ENCODE data around the gene PDZRN4. TPM values are rescaled to one million over a fixed set of nuclear protein-coding genes. Genes with fewer than 3 reads are reported as not detected.

Gene PDZRN4
- total and polyA plus RNA-seq, 9 donors = 1.5 to 5.0 (median 2.9) TPM

DNA sequence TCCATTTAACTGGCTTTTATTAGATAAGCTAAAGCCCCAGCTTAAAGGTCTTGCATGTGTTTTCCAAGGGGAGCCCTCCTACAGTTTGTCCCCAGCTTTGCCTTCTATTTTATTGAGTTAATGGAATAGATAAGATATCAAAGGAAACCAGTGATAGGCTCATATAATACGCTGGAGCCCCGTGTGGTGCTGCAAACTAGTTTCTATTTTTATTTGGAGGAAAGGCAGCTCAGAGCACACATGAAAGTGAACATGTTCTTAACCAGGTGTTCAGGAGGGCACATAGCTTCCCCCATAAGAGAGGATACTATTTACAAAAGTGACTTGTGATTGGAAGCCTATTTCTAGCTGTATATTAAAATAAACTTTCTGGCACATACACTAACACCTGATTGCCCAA, 251.7 kb downstream of the PDZRN4 start:
- no peak for DNase-seq
- H3K36me3 ChIP-seq (ENCODE audit: control insufficient read depth, insufficient read depth, low read length) = no peaks in the 10 kb centered on the region
- no peak overlapping the region for H3K27ac ChIP-seq (ENCODE audit: low read length)
- H3K4me3 ChIP-seq (ENCODE audit: low read length) = no peak overlapping the region
- whole genome bisulfite sequencing (ENCODE audit: insufficient coverage) = no CpG with 5 or more reads among the region's 2 CpGs
- H3K4me1 ChIP-seq (ENCODE audit: control insufficient read depth, insufficient read depth, low read length) = no peaks in the 10 kb centered on the region
- H3K9me3 ChIP-seq (replicated peaks; ENCODE audit: control insufficient read depth, low read depth, low read length) = no peaks in the 10 kb centered on the region
- no peaks in the 10 kb centered on the region for H3K27me3 ChIP-seq (ENCODE audit: control insufficient read depth, insufficient read depth, low read length)

DNA sequence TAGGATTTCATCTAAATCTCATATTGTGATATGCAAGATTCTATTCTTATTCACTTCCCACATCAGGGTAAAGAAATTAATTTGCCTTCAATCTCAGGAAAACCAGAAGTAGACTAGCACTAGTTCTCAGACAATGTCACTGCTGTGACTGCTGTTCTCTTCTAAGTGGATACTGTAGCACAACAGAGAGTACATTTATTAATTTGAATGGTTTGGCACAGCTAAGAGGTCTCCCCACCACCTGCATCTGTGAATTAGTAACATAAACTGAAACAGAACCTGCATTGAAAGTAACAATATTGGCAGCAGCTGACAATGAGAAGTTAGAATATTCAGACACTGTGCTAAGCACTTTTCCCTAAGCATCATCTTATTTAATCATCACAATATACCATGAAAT, 253.1 kb downstream of the PDZRN4 start:
- Histone ChIP-seq H3K9me3 (replicated peaks; ENCODE audit: control insufficient read depth, low read depth, low read length) (no peaks in the 10 kb centered on the region), H3K4me3 (ENCODE audit: low read length) (no peak overlapping the region), H3K27me3 (ENCODE audit: control insufficient read depth, insufficient read depth, low read length) (no peaks in the 10 kb centered on the region), H3K27ac (ENCODE audit: low read length) (no peak overlapping the region), H3K36me3 (ENCODE audit: control insufficient read depth, insufficient read depth, low read length) (no peaks in the 10 kb centered on the region), H3K4me1 (ENCODE audit: control insufficient read depth, insufficient read depth, low read length) (no peaks in the 10 kb centered on the region)
- no peak for DNase-seq

DNA sequence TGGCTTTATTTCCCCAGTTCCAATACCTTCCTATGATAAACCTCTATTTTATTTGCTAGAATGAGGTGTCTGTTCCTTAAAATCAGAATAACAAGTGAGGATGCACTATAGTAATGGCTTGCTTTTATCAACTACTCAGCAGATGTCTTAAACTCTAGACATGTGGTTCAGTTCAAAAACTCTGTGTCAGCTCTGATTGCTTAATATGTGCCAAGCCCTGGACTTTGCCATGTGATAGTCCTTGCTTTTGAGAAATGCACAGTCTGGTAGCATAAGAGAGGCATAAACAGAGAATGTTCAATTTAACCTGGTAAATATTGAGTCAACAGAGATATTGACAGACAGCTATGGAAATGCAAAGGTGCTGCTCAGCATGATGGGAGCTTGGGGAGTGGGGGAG, 254.8 kb downstream of the PDZRN4 start:
- Histone ChIP-seq H3K27ac (ENCODE audit: low read length) (no peak overlapping the region), H3K4me1 (ENCODE audit: control insufficient read depth, insufficient read depth, low read length) (no peaks in the 10 kb centered on the region), H3K27me3 (ENCODE audit: control insufficient read depth, insufficient read depth, low read length) (no peaks in the 10 kb centered on the region), H3K9me3 (replicated peaks; ENCODE audit: control insufficient read depth, low read depth, low read length) (no peaks in the 10 kb centered on the region), H3K4me3 (ENCODE audit: low read length) (no peak overlapping the region), H3K36me3 (ENCODE audit: control insufficient read depth, insufficient read depth, low read length) (no peaks in the 10 kb centered on the region)
- DNase-seq = no peak

DNA sequence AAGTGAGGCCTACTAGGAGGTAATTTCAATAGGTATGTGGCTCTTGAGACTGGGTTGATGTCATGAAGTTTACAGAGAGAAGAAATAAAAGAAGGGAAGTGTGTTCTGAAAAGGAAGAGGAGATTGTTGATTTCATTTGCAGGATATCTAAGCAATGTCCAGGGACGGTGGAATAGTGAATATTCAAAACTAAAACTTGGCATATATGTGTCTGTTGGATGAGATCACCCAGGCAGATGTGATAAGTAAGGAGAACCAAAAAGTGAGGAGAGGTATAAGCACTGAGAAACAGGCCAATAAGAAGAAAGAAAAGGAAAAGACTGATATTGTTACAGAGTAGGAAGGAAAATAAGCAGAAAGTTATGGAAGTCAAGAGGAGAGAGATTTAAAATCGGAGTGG, 255.6 kb downstream of the PDZRN4 start:
- Histone ChIP-seq H3K9me3 (replicated peaks; ENCODE audit: control insufficient read depth, low read depth, low read length) (no peaks in the 10 kb centered on the region), H3K4me3 (ENCODE audit: low read length) (no peak overlapping the region), H3K27ac (ENCODE audit: low read length) (no peak overlapping the region), H3K4me1 (ENCODE audit: control insufficient read depth, insufficient read depth, low read length) (no peaks in the 10 kb centered on the region), H3K27me3 (ENCODE audit: control insufficient read depth, insufficient read depth, low read length) (no peaks in the 10 kb centered on the region), H3K36me3 (ENCODE audit: control insufficient read depth, insufficient read depth, low read length) (no peaks in the 10 kb centered on the region)
- 11% methylated on average over 2 of the region's 2 CpGs for WGBS (ENCODE audit: insufficient coverage)
- DNase-seq = no peak

DNA sequence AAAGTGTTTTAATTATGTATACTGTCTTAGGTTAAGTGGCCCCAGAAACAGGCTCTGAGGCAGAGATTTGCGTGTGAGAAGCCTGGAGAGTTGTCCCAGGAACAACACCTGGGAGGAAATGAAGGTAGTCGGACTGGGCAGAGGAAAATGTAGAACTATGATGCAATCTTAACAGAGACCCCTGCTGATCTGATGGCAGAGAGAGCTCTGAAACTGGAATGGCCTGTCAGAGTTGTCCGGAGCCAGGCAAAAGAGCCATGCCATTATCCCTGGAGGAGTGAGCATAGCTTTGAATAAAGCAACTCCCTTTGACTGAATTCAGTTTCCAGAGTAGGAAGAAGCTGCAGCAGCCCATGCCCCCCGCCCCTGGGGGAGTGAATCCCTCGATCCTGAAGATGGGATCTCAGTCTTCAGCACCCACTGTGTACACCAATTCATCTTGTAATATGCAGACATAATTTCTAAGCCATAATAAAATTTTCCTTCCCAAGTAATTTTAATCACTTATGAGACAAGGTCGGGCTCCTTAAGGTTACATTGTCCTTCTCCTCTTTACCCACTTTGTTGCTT, 264.8 kb downstream of the PDZRN4 start:
- no peak overlapping the region for H3K4me3 ChIP-seq (ENCODE audit: low read length)
- H3K27me3 ChIP-seq (ENCODE audit: control insufficient read depth, insufficient read depth, low read length) = no peaks in the 10 kb centered on the region
- no peak overlapping the region for H3K27ac ChIP-seq (ENCODE audit: low read length)
- 73% methylated on average over 5 of the region's 6 CpGs for WGBS (ENCODE audit: insufficient coverage)
- no peaks in the 10 kb centered on the region for H3K9me3 ChIP-seq (replicated peaks; ENCODE audit: control insufficient read depth, low read depth, low read length)
- no peaks in the 10 kb centered on the region for H3K36me3 ChIP-seq (ENCODE audit: control insufficient read depth, insufficient read depth, low read length)
- H3K4me1 ChIP-seq (ENCODE audit: control insufficient read depth, insufficient read depth, low read length) = no peaks in the 10 kb centered on the region
- no peak for DNase-seq

DNA sequence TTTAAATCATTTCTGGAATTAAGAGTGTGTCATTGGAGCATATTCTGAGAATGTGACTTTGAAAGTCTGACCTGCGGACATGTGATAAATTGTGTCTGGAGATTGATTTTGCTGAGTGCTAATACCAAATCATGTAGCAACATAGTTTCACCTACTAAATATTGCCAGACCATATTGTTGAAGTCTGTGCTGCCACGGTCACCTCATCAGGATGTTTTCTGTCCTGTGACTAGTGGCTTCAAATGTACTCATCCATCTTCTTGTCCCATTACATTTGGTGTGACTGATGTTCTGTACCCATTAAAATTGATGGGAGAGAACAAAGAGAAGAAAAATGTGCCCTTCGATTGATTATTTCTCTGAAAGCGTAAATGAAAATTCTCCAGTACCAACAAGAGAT, 265.3 kb downstream of the PDZRN4 start:
- H3K4me1 ChIP-seq (ENCODE audit: control insufficient read depth, insufficient read depth, low read length) = no peaks in the 10 kb centered on the region
- H3K27me3 ChIP-seq (ENCODE audit: control insufficient read depth, insufficient read depth, low read length) = no peaks in the 10 kb centered on the region
- no peak for DNase-seq
- H3K36me3 ChIP-seq (ENCODE audit: control insufficient read depth, insufficient read depth, low read length) = no peaks in the 10 kb centered on the region
- H3K9me3 ChIP-seq (replicated peaks; ENCODE audit: control insufficient read depth, low read depth, low read length) = no peaks in the 10 kb centered on the region
- H3K4me3 ChIP-seq (ENCODE audit: low read length) = no peak overlapping the region
- 40% methylated on average over 1 of the region's 4 CpGs for WGBS (ENCODE audit: insufficient coverage)
- no peak overlapping the region for H3K27ac ChIP-seq (ENCODE audit: low read length)

DNA sequence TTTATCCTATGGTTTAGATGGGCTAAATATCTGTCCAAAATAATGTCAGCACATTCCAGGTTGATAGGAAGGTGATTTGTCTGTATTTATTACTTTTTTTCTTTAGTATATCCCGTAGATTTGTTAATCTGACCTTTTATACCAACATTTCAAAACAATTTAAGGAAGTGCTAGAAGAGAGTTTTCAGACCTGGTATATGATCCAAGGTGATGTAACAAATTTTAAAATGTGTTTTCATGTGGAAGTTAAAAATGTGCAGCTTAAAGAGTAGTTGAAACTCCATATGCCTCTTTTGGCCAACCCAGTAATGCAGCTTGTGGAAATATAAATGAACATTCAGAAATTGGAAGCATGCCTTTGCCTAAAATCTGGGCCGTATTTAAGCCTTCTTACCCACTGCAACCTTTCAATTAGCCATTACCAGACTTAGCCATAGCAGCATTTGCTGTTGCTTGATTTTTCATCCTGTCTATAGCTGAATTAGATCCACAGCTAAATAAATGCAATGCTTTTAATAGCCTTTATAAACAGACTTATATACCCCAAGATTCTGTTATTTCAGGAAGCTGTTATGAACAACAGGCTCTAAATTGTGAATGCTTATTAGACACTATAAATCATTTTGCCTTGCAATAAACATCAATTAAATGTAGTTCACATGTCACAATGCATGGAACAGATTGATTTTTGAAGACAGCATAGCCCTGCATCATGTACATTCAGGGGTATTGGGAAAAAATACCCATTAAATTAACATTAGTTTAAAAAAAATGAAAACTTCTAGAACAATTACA, 271.2 kb downstream of the PDZRN4 start:
- Histone ChIP-seq H3K9me3 (replicated peaks; ENCODE audit: control insufficient read depth, low read depth, low read length) (no peaks in the 10 kb centered on the region), H3K36me3 (ENCODE audit: control insufficient read depth, insufficient read depth, low read length) (no peaks in the 10 kb centered on the region), H3K27me3 (ENCODE audit: control insufficient read depth, insufficient read depth, low read length) (no peaks in the 10 kb centered on the region), H3K27ac (ENCODE audit: low read length) (no peak overlapping the region), H3K4me1 (ENCODE audit: control insufficient read depth, insufficient read depth, low read length) (no peaks in the 10 kb centered on the region), H3K4me3 (ENCODE audit: low read length) (no peak overlapping the region)
- 0% methylated on average over 1 of the region's 2 CpGs for WGBS (ENCODE audit: insufficient coverage)
- peak; percentile 72 for DNase-seq

DNA sequence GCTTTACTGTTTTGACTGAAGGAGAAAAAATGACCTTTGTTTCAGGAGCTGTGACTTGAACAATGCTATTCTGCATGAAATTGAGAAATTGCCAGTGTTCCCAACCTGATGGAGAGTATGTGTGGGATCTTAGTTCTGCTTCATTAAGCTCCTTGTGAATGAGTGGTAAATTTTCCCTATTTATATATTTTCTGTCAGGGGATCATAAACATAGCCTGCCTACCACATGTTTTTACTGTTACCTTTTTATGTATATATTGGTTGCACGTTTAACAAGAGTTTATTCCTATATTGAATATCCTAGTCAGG, 271.7 kb downstream of the PDZRN4 start:
- Histone ChIP-seq H3K9me3 (replicated peaks; ENCODE audit: control insufficient read depth, low read depth, low read length) (no peaks in the 10 kb centered on the region), H3K27ac (ENCODE audit: low read length) (no peak overlapping the region), H3K36me3 (ENCODE audit: control insufficient read depth, insufficient read depth, low read length) (no peaks in the 10 kb centered on the region), H3K4me1 (ENCODE audit: control insufficient read depth, insufficient read depth, low read length) (no peaks in the 10 kb centered on the region), H3K27me3 (ENCODE audit: control insufficient read depth, insufficient read depth, low read length) (no peaks in the 10 kb centered on the region), H3K4me3 (ENCODE audit: low read length) (no peak overlapping the region)
- no peak for DNase-seq
- no CpG with 5 or more reads among the region's 1 CpG for WGBS (ENCODE audit: insufficient coverage)

DNA sequence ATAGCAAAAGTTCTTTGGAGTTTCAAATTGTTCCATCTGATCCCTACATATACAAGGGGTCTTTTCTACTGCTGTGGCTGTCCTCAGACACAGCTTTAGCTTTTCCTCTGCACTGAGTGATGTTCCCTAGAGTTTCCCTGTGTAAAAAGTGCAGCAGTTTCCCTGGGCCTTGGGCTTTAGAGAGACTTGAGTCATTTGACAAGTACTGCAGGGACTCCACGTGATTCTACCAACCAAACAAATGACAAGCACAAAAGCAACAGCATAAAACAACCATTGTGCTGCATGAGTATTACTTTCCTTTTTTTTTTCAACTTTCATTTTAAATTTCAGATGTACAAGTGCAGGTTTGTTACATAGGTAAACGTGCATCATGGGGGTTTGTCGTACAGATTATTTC, 272.8 kb downstream of the PDZRN4 start:
- Histone ChIP-seq H3K4me1 (ENCODE audit: control insufficient read depth, insufficient read depth, low read length) (no peaks in the 10 kb centered on the region), H3K4me3 (ENCODE audit: low read length) (no peak overlapping the region), H3K27me3 (ENCODE audit: control insufficient read depth, insufficient read depth, low read length) (no peaks in the 10 kb centered on the region), H3K9me3 (replicated peaks; ENCODE audit: control insufficient read depth, low read depth, low read length) (no peaks in the 10 kb centered on the region), H3K27ac (ENCODE audit: low read length) (no peak overlapping the region), H3K36me3 (ENCODE audit: control insufficient read depth, insufficient read depth, low read length) (no peaks in the 10 kb centered on the region)
- WGBS (ENCODE audit: insufficient coverage) = no CpG with 5 or more reads among the region's 3 CpGs
- DNase-seq = no peak

DNA sequence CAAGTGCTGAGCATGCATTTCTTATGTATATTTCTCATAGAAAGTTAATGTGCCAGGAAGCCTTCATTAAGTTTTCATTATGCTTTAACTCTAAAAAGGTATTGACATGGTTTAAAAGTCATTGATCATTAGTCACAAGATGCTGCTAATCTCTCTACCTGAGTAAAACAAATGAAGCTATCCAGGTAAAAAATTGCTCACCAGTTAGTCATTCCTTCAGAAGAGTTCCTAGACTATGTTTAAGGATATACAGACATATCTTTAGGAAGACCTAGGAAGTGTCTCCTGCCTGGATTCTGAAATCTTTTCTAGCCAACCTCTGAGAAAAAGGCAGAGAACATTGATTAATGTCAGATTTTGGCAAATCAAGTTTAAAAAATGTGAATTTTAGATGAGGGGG, 274.2 kb downstream of the PDZRN4 start:
- Histone ChIP-seq H3K9me3 (replicated peaks; ENCODE audit: control insufficient read depth, low read depth, low read length) (no peaks in the 10 kb centered on the region), H3K4me1 (ENCODE audit: control insufficient read depth, insufficient read depth, low read length) (no peaks in the 10 kb centered on the region), H3K36me3 (ENCODE audit: control insufficient read depth, insufficient read depth, low read length) (no peaks in the 10 kb centered on the region), H3K4me3 (ENCODE audit: low read length) (no peak overlapping the region), H3K27ac (ENCODE audit: low read length) (no peak overlapping the region), H3K27me3 (ENCODE audit: control insufficient read depth, insufficient read depth, low read length) (no peaks in the 10 kb centered on the region)
- no peak for DNase-seq

DNA sequence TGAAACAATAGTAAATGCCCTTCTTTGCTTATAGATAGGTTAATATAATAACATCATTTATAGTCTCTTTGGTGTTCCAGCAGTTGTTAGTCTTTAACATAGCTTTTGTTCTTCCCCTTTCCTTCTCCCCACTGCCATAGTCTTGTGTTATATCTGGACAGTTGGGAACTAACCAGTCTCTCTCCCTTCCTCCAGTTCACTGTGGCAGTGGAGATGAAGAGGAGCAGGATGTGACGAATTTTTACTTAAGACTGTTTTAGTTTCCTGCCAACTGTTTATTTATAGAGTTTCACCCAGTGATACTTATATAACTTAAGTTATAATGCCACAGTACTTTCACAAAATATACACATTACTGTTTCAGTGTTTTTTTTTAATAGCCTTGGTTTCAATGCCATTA, 277.4 kb downstream of the PDZRN4 start:
- Histone ChIP-seq H3K9me3 (replicated peaks; ENCODE audit: control insufficient read depth, low read depth, low read length) (no peaks in the 10 kb centered on the region), H3K4me1 (ENCODE audit: control insufficient read depth, insufficient read depth, low read length) (no peaks in the 10 kb centered on the region), H3K4me3 (ENCODE audit: low read length) (no peak overlapping the region), H3K36me3 (ENCODE audit: control insufficient read depth, insufficient read depth, low read length) (no peaks in the 10 kb centered on the region), H3K27me3 (ENCODE audit: control insufficient read depth, insufficient read depth, low read length) (no peaks in the 10 kb centered on the region), H3K27ac (ENCODE audit: low read length) (no peak overlapping the region)
- no peak for DNase-seq
- no CpG with 5 or more reads among the region's 1 CpG for WGBS (ENCODE audit: insufficient coverage)

All from muscle of leg (tissue), 11 donors.